A549 (cell line): ENCODE data around the gene TNFAIP2.
"Not testable (repeated sequence)": the region's sequence is repeated elsewhere in the genome, so short reads cannot be mapped to it uniquely, and the experiment has no call there.

Source experiments
- CTCF ChIP-seq: fragments of >200 bp; sonication (Bioruptor Twin); formaldehyde crosslinking; IDR thresholded peaks from 3 replicates; pipeline ENCODE4 v1.5.1; 2016
- HDAC2 ChIP-seq: fragments of 200-600 bp; sonication (generic); IDR thresholded peaks from 2 replicates; pipeline ENCODE4 v1.6.1; 2016
- POLR2A ChIP-seq: IDR thresholded peaks from 2 replicates; pipeline ENCODE4 v1.6.1; 2012; ENCODE audit warnings: mild to moderate bottlenecking, low read length
- USF2 ChIP-seq: fragments of 450-650 bp; IDR thresholded peaks from 2 replicates; pipeline ENCODE4 v1.6.1; 2014; ENCODE audit warnings: antibody characterized with exemption

GRCh38 chr14:103115086-103115679 is 8.1 kb upstream of the TNFAIP2 start:
- not testable (repeated sequence) for TF ChIP-seq HDAC2, POLR2A, USF2, CTCF
